HG02870 (cell line): ENCODE data around the gene SWI5.

Source experiments
- ATAC-seq: cut with Tn5 transposase; IDR thresholded peaks from one replicate; pipeline ENCODE4 v1.9.1; 2021; ENCODE audit warnings: mild to moderate bottlenecking, moderate library complexity; ENCODE audit not compliant: unreplicated experiment

The SWI5 gene

DNA sequence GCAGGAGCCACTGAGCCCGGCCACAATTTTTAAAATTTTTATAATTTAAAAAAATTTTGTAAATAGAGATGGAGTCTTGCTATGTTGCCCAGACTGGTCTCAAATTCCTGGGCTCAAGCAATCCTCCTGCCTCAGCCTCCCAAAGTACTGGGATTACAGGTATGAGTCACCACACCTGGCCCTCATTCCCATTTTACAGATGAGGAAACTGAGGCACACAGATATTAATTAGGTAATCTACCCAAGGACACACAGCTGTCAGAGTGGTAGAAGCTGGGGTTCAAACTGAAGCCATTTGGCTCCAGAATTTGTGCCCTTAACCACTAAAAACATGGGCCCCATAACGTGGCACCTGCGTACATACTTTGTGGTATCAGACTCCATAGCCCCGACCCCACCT is 38.6 kb downstream of the SWI5 start:
- ATAC-seq = no peak

GRCh38 chr9:128316421-128316820 is 40.3 kb downstream of the SWI5 start:
- ATAC-seq = no peak

GRCh38 chr9:128317629-128318028 is 41.6 kb downstream of the SWI5 start:
- no peak for ATAC-seq

GRCh38 chr9:128321343-128321742 is 45.3 kb downstream of the SWI5 start:
- ATAC-seq = no peak

DNA sequence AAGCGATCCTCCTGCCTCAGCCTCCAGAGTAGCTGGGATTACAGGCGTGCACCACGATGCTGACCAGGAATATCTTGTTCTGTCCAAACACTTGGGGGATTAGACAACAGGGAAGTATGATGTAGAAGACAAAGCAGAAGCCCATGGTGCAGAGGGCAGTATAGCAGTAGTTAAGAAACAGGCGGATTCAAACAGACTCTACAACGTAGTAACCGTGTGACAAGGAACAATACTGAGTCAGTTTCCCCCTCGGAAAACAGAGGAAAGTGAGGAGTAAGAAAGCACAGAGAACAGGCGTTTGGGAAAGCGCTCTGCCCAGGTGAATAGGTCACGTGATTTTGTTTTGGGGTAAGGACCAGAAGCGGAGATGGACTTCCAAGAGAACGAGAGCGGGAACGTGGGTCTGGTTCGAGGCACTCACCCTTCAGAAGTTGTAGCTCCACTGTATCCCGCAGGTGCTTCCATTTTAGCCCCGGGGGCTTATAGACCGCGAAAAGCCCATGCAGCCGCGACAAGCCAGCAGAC is 45.9 kb downstream of the SWI5 start:
- no peak for ATAC-seq

GRCh38 chr9:128322404-128323211 is 46.5 kb downstream of the SWI5 start, which contains the start of the genes COQ4 and TRUB2:
TSS of gene COQ4 (plus strand) at chr9:128322839. CDS start at chr9:128322859, 20 bp downstream.
TSS of gene TRUB2 (minus strand) at chr9:128322447. CDS start at chr9:128322408, 39 bp downstream.
- peak; percentile 76 for ATAC-seq

- no peak for ATAC-seq
Measured at GRCh38 chr9:128323212-128323730, 47.2 kb downstream of the SWI5 start.

- no peak for ATAC-seq
Measured at GRCh38 chr9:128323791-128324190, 47.7 kb downstream of the SWI5 start.

DNA sequence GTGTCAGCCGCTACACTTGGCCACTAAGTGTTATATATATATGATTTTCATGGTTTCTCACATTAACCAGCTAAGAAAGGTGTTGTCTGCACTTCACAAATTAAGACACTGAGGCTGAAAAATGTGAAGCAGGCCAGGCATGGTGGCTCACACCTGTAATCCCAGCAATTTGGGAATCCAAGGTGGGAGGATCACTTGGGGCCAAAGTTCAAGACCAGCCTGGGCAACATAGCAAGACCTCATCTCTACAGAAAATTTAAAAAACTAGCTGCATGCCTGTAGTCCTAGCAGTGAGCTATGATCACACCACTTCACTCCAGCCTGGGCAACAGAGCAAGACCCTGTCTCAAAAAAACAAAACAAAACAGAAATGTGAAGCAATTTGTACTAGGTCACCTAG is 48.3 kb downstream of the SWI5 start:
- ATAC-seq = no peak

GRCh38 chr9:128325629-128326028 is 49.6 kb downstream of the SWI5 start:
- ATAC-seq = no peak

DNA sequence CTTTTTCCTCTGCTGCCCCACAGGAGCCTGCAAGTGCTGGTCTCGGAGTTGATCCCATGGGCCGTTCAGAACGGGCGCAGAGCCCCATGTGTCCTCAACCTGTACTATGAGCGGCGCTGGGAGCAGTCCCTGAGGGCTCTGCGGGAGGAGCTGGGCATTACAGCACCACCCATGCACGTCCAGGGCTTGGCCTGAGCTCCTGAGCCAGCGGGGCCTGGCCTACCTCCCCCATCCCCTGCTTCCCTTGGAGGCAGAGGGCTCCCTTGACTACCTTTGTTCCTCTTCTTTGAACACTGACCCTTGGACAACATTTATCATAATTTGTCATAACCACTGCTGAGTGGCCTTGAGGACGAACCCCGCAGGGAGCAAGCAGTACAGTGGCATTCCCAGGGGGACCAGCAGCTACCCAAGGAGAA is 57.4 kb downstream of the SWI5 start:
- ATAC-seq = no peak

DNA sequence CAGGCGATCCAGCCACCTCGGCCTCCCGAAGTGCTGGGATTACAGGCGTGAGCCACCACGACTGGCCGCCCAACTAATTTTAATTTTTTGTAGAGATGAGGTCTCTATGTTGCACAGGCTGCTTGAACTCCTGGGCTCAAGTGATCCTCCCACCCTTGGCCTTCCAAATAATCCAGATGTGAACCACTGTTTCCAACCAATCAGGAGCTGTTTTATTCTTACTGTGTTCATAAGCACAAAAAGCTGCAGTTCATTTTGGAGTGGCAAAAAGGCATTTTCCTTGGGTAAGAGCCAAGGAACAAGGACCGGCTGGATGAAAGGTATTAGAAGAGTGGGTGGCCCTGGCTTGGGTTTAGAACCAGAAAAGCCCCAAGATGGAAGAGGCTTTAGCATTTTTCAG is 59.1 kb downstream of the SWI5 start:
- ATAC-seq = no peak

- ATAC-seq = no peak
Measured at GRCh38 chr9:128335914-128336313, 59.8 kb downstream of the SWI5 start.

DNA sequence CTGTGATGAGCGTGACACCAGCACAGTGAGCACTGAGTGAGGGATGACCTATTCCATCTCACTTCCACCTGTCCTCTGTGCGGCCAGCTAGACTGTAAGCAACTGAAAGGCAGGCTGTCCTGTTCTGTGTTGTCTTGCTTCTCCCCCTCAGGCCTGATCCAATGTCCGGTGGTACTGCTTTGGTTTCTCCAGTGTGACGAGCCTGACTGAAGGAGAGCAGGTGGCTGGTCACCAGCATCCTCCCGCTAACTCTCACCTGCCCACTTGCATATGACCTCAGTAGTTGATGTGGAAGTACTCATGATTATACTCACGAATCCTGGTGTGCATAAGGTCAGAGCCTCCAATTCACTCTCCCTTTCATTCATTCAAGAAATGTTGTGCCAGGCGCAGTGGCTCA is 61.9 kb downstream of the SWI5 start:
- no peak for ATAC-seq
